Measurements from ENCODE around the gene SMARCB1. TPM values are rescaled to one million over a fixed set of nuclear protein-coding genes. Genes with fewer than 3 reads are reported as not detected.
A peak's percentile ranks its signal among the peaks of the same experiment; 100 is the strongest.
"Not testable (repeated sequence)": the region's sequence is repeated elsewhere in the genome, so short reads cannot be mapped to it uniquely, and the experiment has no call there.

SMARCB1 gene
- total and polyA plus RNA-seq, 5 donors from 2014 or later: 28.3 to 58.4 (median 30.6) TPM

DNA sequence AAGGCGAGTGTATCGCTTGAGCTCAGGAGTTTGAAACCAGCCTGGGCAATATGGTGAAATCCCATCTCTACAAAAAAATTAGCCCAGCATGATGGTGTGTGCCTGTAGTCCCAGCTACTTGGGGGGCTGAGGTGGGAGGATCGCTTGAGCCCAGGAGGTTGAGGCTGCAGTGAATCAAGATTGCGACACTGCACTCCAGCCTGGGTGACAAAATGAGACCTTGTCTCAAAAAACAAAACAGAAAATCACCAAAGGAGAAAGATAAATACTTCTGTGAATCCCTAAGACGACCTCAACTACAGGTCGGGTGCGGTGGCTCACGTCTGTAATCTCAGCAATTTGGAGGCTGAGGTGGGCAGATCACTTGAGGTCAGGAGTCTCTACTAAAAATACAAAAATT is 73.4 kb downstream of the SMARCB1 start:
- H3K27ac Mint-ChIP-seq; H3K27me3 Mint-ChIP-seq; H3K27me3 ChIP-seq (ENCODE audit: control insufficient read depth, insufficient read depth, low read length); H3K27ac ChIP-seq (ENCODE audit: insufficient read depth, low read length, poor library complexity, severe bottlenecking); ATAC-seq (ENCODE audit: low read depth in 2 of 2); H3K9me3 Mint-ChIP-seq; H3K4me3 Mint-ChIP-seq; H3K4me3 ChIP-seq (ENCODE audit: low read depth, low read length); H3K36me3 Mint-ChIP-seq; H3K36me3 ChIP-seq (ENCODE audit: control insufficient read depth, insufficient read depth, low read length); DNase-seq; H3K9me3 ChIP-seq (ENCODE audit: control insufficient read depth in 2 of 2, low read length in 2 of 2): not testable (repeated sequence)
- H3K4me1 Mint-ChIP-seq: peaks cover 0 to 21% (median 8%) of the 10 kb centered on the region in 4 donors
- peaks cover 20% of the 10 kb centered on the region for H3K4me1 ChIP-seq (ENCODE audit: control insufficient read depth, insufficient read depth, low read length, poor library complexity, severe bottlenecking)

DNA sequence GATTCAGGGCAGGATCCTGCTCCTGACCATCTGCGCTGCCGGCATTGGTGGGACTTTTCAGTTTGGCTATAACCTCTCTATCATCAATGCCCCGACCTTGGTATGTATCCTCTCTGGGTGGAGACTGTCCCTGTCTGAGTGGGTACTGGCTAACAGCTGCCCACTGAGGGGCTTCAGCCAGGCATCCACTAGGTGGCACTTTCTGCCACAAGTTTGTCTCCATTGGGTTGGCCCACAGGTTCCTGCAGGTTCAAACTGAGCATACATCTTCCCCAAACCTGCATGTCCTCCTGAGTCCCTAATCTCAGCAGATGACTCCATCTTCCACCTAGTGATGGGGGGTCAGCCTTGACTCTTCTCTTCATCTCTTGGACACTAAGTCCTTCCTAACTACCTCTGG is 75.3 kb downstream of the SMARCB1 start:
- no peak for ATAC-seq (ENCODE audit: low read depth in 2 of 2)
- H3K4me1 ChIP-seq (ENCODE audit: control insufficient read depth, insufficient read depth, low read length, poor library complexity, severe bottlenecking): peaks cover 15% of the 10 kb centered on the region
- Mint-ChIP-seq H3K4me1 (peaks cover 0 to 16% (median 10%) of the 10 kb centered on the region in 4 donors), H3K36me3 (peaks cover 11% of the 10 kb centered on the region), H3K9me3 (no peaks in the 10 kb centered on the region), H3K4me3 (peak overlapping the region in 1 of 4 donors; percentile 84), H3K27ac (peak overlapping the region in 1 of 3 donors; percentile 44), H3K27me3 (peaks cover 5% of the 10 kb centered on the region)
- no peaks in the 10 kb centered on the region for H3K9me3 ChIP-seq (ENCODE audit: control insufficient read depth in 2 of 2, low read length in 2 of 2)
- no peak overlapping the region for H3K4me3 ChIP-seq (ENCODE audit: low read depth, low read length)
- DNase-seq: peak in 2 of 3 donors; percentile 45 to 71
- no peaks in the 10 kb centered on the region for H3K36me3 ChIP-seq (ENCODE audit: control insufficient read depth, insufficient read depth, low read length)
- no peaks in the 10 kb centered on the region for H3K27me3 ChIP-seq (ENCODE audit: control insufficient read depth, insufficient read depth, low read length)
- no peak overlapping the region for H3K27ac ChIP-seq (ENCODE audit: insufficient read depth, low read length, poor library complexity, severe bottlenecking)

DNA sequence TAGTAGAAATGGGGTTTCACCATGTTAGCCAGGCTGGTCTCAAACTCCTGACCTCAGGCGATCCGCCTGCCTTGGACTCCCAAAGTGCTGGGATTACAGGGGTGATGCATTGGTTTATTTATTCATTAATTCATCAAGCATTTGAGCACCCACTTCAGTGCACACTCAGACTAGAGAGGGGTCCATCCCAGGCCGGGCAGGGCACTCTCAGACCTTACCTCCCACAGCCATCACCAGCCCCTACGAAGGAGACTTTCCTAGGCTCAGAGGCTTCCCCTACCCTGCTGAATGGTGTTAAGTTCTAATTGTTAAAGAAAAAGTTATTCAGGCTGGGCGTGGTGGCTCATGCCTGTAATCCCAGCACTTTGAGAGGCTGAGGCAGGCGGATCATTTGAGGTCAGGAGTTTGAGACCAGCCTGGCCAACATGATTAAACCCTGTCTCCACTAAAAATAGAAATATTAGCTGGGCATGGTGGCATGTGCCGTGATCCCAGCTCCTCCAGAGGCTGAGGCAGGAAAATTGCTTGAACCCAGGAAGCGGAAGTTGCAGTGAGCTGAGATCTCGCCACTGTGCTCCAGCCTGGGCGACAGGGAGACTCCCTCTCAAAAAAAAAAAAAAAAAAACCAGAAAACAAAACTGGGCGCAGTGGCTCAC is 77.9 kb downstream of the SMARCB1 start:
- H3K27me3 ChIP-seq (ENCODE audit: control insufficient read depth, insufficient read depth, low read length); H3K9me3 Mint-ChIP-seq; H3K27me3 Mint-ChIP-seq; H3K27ac Mint-ChIP-seq; H3K4me1 Mint-ChIP-seq; H3K4me1 ChIP-seq (ENCODE audit: control insufficient read depth, insufficient read depth, low read length, poor library complexity, severe bottlenecking); H3K36me3 ChIP-seq (ENCODE audit: control insufficient read depth, insufficient read depth, low read length); DNase-seq; H3K4me3 Mint-ChIP-seq; H3K9me3 ChIP-seq (ENCODE audit: control insufficient read depth in 2 of 2, low read length in 2 of 2); H3K27ac ChIP-seq (ENCODE audit: insufficient read depth, low read length, poor library complexity, severe bottlenecking); H3K4me3 ChIP-seq (ENCODE audit: low read depth, low read length); ATAC-seq (ENCODE audit: low read depth in 2 of 2): not testable (repeated sequence)
- peaks cover 30% of the 10 kb centered on the region for H3K36me3 Mint-ChIP-seq

GRCh38 chr22:23868580-23868979 is 81.8 kb downstream of the SMARCB1 start:
- Histone ChIP-seq H3K27ac (ENCODE audit: insufficient read depth, low read length, poor library complexity, severe bottlenecking) (no peak overlapping the region), H3K27me3 (ENCODE audit: control insufficient read depth, insufficient read depth, low read length) (no peaks in the 10 kb centered on the region), H3K9me3 (ENCODE audit: control insufficient read depth in 2 of 2, low read length in 2 of 2) (no peaks in the 10 kb centered on the region), H3K4me1 (ENCODE audit: control insufficient read depth, insufficient read depth, low read length, poor library complexity, severe bottlenecking) (no peaks in the 10 kb centered on the region), H3K4me3 (ENCODE audit: low read depth, low read length) (no peak overlapping the region), H3K36me3 (ENCODE audit: control insufficient read depth, insufficient read depth, low read length) (no peaks in the 10 kb centered on the region)
- Mint-ChIP-seq H3K27me3 (no peaks in the 10 kb centered on the region), H3K27ac (no peak overlapping the region), H3K4me3 (no peak overlapping the region), H3K36me3 (peaks cover 36% of the 10 kb centered on the region), H3K4me1 (peaks cover 0 to 6% (median 1%) of the 10 kb centered on the region in 4 donors), H3K9me3 (no peaks in the 10 kb centered on the region)
- no peak for ATAC-seq (ENCODE audit: low read depth in 2 of 2)
- DNase-seq: no peak

- Histone ChIP-seq H3K4me3 (ENCODE audit: low read depth, low read length) (no peak overlapping the region), H3K36me3 (ENCODE audit: control insufficient read depth, insufficient read depth, low read length) (no peaks in the 10 kb centered on the region), H3K27ac (ENCODE audit: insufficient read depth, low read length, poor library complexity, severe bottlenecking) (no peak overlapping the region), H3K9me3 (ENCODE audit: control insufficient read depth in 2 of 2, low read length in 2 of 2) (no peaks in the 10 kb centered on the region), H3K27me3 (ENCODE audit: control insufficient read depth, insufficient read depth, low read length) (no peaks in the 10 kb centered on the region), H3K4me1 (ENCODE audit: control insufficient read depth, insufficient read depth, low read length, poor library complexity, severe bottlenecking) (no peaks in the 10 kb centered on the region)
- peaks cover 27% of the 10 kb centered on the region for H3K36me3 Mint-ChIP-seq
- no peaks in the 10 kb centered on the region for H3K9me3 Mint-ChIP-seq
- DNase-seq: no peak
- no peaks in the 10 kb centered on the region for H3K27me3 Mint-ChIP-seq
- no peak for ATAC-seq (ENCODE audit: low read depth in 2 of 2)
- H3K27ac Mint-ChIP-seq: no peak overlapping the region
- H3K4me1 Mint-ChIP-seq: no peaks in the 10 kb centered on the region
- H3K4me3 Mint-ChIP-seq: no peak overlapping the region
These were observed 88.1 kb downstream of the SMARCB1 start for GRCh38 chr22:23874871-23875270.

GRCh38 chr22:23875801-23876200 is 89.0 kb downstream of the SMARCB1 start:
- DNase-seq (no peak), ATAC-seq (ENCODE audit: low read depth in 2 of 2) (no peak)
- Histone ChIP-seq H3K27ac (ENCODE audit: insufficient read depth, low read length, poor library complexity, severe bottlenecking) (no peak overlapping the region), H3K36me3 (ENCODE audit: control insufficient read depth, insufficient read depth, low read length) (no peaks in the 10 kb centered on the region), H3K27me3 (ENCODE audit: control insufficient read depth, insufficient read depth, low read length) (no peaks in the 10 kb centered on the region), H3K9me3 (ENCODE audit: control insufficient read depth in 2 of 2, low read length in 2 of 2) (no peaks in the 10 kb centered on the region), H3K4me3 (ENCODE audit: low read depth, low read length) (no peak overlapping the region), H3K4me1 (ENCODE audit: control insufficient read depth, insufficient read depth, low read length, poor library complexity, severe bottlenecking) (no peaks in the 10 kb centered on the region)
- H3K27ac Mint-ChIP-seq: no peak overlapping the region
- no peaks in the 10 kb centered on the region for H3K27me3 Mint-ChIP-seq
- no peaks in the 10 kb centered on the region for H3K4me1 Mint-ChIP-seq
- peaks cover 22% of the 10 kb centered on the region for H3K36me3 Mint-ChIP-seq
- peaks cover 0 to under 1% (median 0%) of the 10 kb centered on the region in 7 donors for H3K9me3 Mint-ChIP-seq
- H3K4me3 Mint-ChIP-seq: peak overlapping the region in 1 of 4 donors; percentile 74

DNA sequence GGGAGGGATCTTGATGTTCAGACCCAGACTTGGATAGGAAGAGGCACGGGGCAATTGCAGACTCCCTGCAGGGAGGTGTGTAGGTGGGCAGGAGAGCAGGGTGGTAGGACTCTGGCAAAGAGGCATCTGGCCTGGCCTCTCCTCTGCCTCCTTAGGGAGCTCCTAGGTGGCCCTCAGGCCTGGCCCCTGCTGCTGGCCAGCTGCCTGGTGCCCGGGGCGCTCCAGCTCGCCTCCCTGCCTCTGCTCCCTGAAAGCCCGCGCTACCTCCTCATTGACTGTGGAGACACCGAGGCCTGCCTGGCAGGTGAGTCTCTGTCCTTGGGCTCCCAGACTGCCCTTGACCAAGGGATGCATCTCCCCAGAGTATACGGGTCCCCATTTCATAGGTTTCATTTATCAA is 90.8 kb downstream of the SMARCB1 start:
- Mint-ChIP-seq H3K4me3 (no peak overlapping the region), H3K27ac (no peak overlapping the region), H3K9me3 (peaks cover 0 to 2% (median 0%) of the 10 kb centered on the region in 7 donors), H3K4me1 (no peaks in the 10 kb centered on the region), H3K36me3 (peaks cover 31% of the 10 kb centered on the region), H3K27me3 (no peaks in the 10 kb centered on the region)
- Histone ChIP-seq H3K4me1 (ENCODE audit: control insufficient read depth, insufficient read depth, low read length, poor library complexity, severe bottlenecking) (no peaks in the 10 kb centered on the region), H3K4me3 (ENCODE audit: low read depth, low read length) (no peak overlapping the region), H3K27ac (ENCODE audit: insufficient read depth, low read length, poor library complexity, severe bottlenecking) (no peak overlapping the region), H3K27me3 (ENCODE audit: control insufficient read depth, insufficient read depth, low read length) (no peaks in the 10 kb centered on the region), H3K9me3 (ENCODE audit: control insufficient read depth in 2 of 2, low read length in 2 of 2) (no peaks in the 10 kb centered on the region), H3K36me3 (ENCODE audit: control insufficient read depth, insufficient read depth, low read length) (no peaks in the 10 kb centered on the region)
- no peak for ATAC-seq (ENCODE audit: low read depth in 2 of 2)
- DNase-seq: no peak

GRCh38 chr22:23878219-23878618 is 91.5 kb downstream of the SMARCB1 start:
- no peak for DNase-seq
- no peaks in the 10 kb centered on the region for H3K4me1 Mint-ChIP-seq
- no peak overlapping the region for H3K27ac Mint-ChIP-seq
- no peaks in the 10 kb centered on the region for H3K4me1 ChIP-seq (ENCODE audit: control insufficient read depth, insufficient read depth, low read length, poor library complexity, severe bottlenecking)
- no peaks in the 10 kb centered on the region for H3K27me3 ChIP-seq (ENCODE audit: control insufficient read depth, insufficient read depth, low read length)
- H3K4me3 ChIP-seq (ENCODE audit: low read depth, low read length): no peak overlapping the region
- H3K36me3 Mint-ChIP-seq: peaks cover 27% of the 10 kb centered on the region
- H3K27ac ChIP-seq (ENCODE audit: insufficient read depth, low read length, poor library complexity, severe bottlenecking): no peak overlapping the region
- no peak overlapping the region for H3K4me3 Mint-ChIP-seq
- peaks cover 0 to 2% (median 0%) of the 10 kb centered on the region in 7 donors for H3K9me3 Mint-ChIP-seq
- no peaks in the 10 kb centered on the region for H3K9me3 ChIP-seq (ENCODE audit: control insufficient read depth in 2 of 2, low read length in 2 of 2)
- no peak for ATAC-seq (ENCODE audit: low read depth in 2 of 2)
- no peaks in the 10 kb centered on the region for H3K36me3 ChIP-seq (ENCODE audit: control insufficient read depth, insufficient read depth, low read length)
- H3K27me3 Mint-ChIP-seq: no peaks in the 10 kb centered on the region
